HepG2 (cell line): ENCODE measurements around the gene USP14. TPM values are rescaled to one million over a fixed set of nuclear protein-coding genes. Genes with fewer than 3 reads are reported as not detected.
"Not testable (repeated sequence)": the region's sequence is repeated elsewhere in the genome, so short reads cannot be mapped to it uniquely, and the experiment has no call there.

Experiments
- ATM ChIP-seq: fragments of 450-650 bp; IDR thresholded peaks from 2 replicates; pipeline ENCODE4 v1.7.1; 2017; ENCODE audit warnings: mild to moderate bottlenecking, borderline replicate concordance
- BCL6 ChIP-seq: IDR thresholded peaks from 2 replicates; pipeline ENCODE4 v1.6.1; 2016; ENCODE audit warnings: missing genetic modification reagents, missing compliant biosample characterization
- BHLHE40 ChIP-seq: IDR thresholded peaks from 2 replicates; pipeline ENCODE4 v1.6.1; 2011; ENCODE audit warnings: low read length, improper control_type of control experiment
- ETV5 ChIP-seq: IDR thresholded peaks from 2 replicates; pipeline ENCODE4 v1.6.1; 2018; ENCODE audit warnings: missing biosample characterization, missing genetic modification reagents, inconsistent platforms, borderline replicate concordance
- JUN ChIP-seq: sonication (generic); formaldehyde crosslinking; IDR thresholded peaks from 2 replicates; pipeline ENCODE4 v1.4.0; 2020; ENCODE audit warnings: mild to moderate bottlenecking, missing genetic modification reagents
- MEIS2 ChIP-seq: sonication (generic); formaldehyde crosslinking; IDR thresholded peaks from 2 replicates; pipeline ENCODE4 v1.9.0; 2021; ENCODE audit warnings: mild to moderate bottlenecking, missing genetic modification reagents
- NCOA2 ChIP-seq: sonication (generic); formaldehyde crosslinking; IDR thresholded peaks from 2 replicates; pipeline ENCODE4 v1.8.0; 2022; ENCODE audit warnings: inconsistent platforms
- NCOR1 ChIP-seq: fragments of 200-600 bp; sonication (generic); IDR thresholded peaks from 2 replicates; pipeline ENCODE4 v1.7.0; 2017; ENCODE audit warnings: antibody characterized with exemption, low read length, borderline replicate concordance
- NR2F6 ChIP-seq, 2 experiments: IDR thresholded peaks; 2 replicates each; pipeline ENCODE4 v1.6.1; 2016; ENCODE audit warnings: antibody characterized with exemption in 1 of 2, mild to moderate bottlenecking in 1 of 2
- PHF21A ChIP-seq: sonication (generic); formaldehyde crosslinking; IDR thresholded peaks from 2 replicates; pipeline ENCODE4 v1.5.0; 2020; ENCODE audit warnings: mild to moderate bottlenecking, missing genetic modification reagents
- RAD21 ChIP-seq: fragments of 450-650 bp; formaldehyde crosslinking; IDR thresholded peaks from 2 replicates; pipeline ENCODE4 v1.5.0; 2020; ENCODE audit warnings: mild to moderate bottlenecking
- RCOR2 ChIP-seq: IDR thresholded peaks from 2 replicates; pipeline ENCODE4 v1.6.1; 2016; ENCODE audit warnings: missing biosample characterization, missing genetic modification reagents
- SOX5 ChIP-seq: IDR thresholded peaks from 2 replicates; pipeline ENCODE4 v1.6.1; 2016; ENCODE audit warnings: borderline replicate concordance
- SOX6 ChIP-seq, 2 experiments: fragments of 450-650 bp in 1 of 2; sonication (generic) in 1 of 2; formaldehyde crosslinking in 1 of 2; IDR thresholded peaks; 2 replicates each; pipeline versions ENCODE4 v1.4.0 to v1.6.1; 2017 to 2020; ENCODE audit warnings: antibody characterized with exemption in 1 of 2, mild to moderate bottlenecking in 1 of 2, missing genetic modification reagents in 1 of 2
- TRIM24 ChIP-seq: sonication (generic); formaldehyde crosslinking; IDR thresholded peaks from 2 replicates; pipeline ENCODE4 v1.8.0; 2022; ENCODE audit warnings: mild to moderate bottlenecking, missing genetic modification reagents
- ZBTB7A ChIP-seq: sonication (generic); formaldehyde crosslinking; IDR thresholded peaks from 2 replicates; pipeline ENCODE4 v1.8.0; 2022; ENCODE audit warnings: mild to moderate bottlenecking, missing genetic modification reagents
- ZNF124 ChIP-seq: sonication (generic); formaldehyde crosslinking; IDR thresholded peaks from 2 replicates; pipeline ENCODE4 v1.4.0; 2020; ENCODE audit warnings: missing genetic modification reagents
- ZNF205 ChIP-seq: IDR thresholded peaks from 2 replicates; pipeline ENCODE4 v1.6.1; 2018; ENCODE audit warnings: missing biosample characterization, missing genetic modification reagents
- ZNF331 ChIP-seq: sonication (generic); formaldehyde crosslinking; IDR thresholded peaks from 2 replicates; pipeline ENCODE4 v1.4.0; 2020; ENCODE audit warnings: missing genetic modification reagents
- ZNF431 ChIP-seq: sonication (generic); formaldehyde crosslinking; IDR thresholded peaks from 2 replicates; pipeline ENCODE4 v1.9.0; 2022; ENCODE audit warnings: missing genetic modification reagents, low read depth, mild to moderate bottlenecking, borderline replicate concordance
- polyA plus RNA-seq, 8 experiments: library from polyadenylated mRNA; depleted of rRNA in 3 of 8; stranded (reverse) in 7 of 8; unstranded in 1 of 8; fragments of >200 nt; fragmentation: Illumina TruSeq in 4 of 8; extraction: Trizol in 4 of 8; gene quantifications; 2 replicates each; pipeline versions ENCODE4 v1.2.1 to v1.2.3, GENCODE V29; 2011 to 2016; ENCODE audit warnings: low read depth in 4 of 8, missing spikeins in 1 of 8, mixed read lengths in 1 of 8; ENCODE audit not compliant: insufficient read depth in 1 of 8
- total RNA-seq, 5 experiments: library from RNA; depleted of rRNA; stranded (reverse); fragments of >200 nt; fragmentation: Illumina TruSeq; extraction: Trizol; gene quantifications; 2 replicates each; pipeline ENCODE4 v1.2.3, GENCODE V29; 2016; ENCODE audit warnings: low read depth in 1 of 5
- TF ChIP-seq, protein P1 (sequence below): IDR thresholded peaks from 2 replicates; pipeline ENCODE4 v1.6.1; 2018; ENCODE audit warnings: missing genetic modification reagents, mild to moderate bottlenecking, missing compliant biosample characterization
- TF ChIP-seq, protein P2 (sequence below): sonication (generic); formaldehyde crosslinking; IDR thresholded peaks from 2 replicates; pipeline ENCODE4 v1.5.1; 2020; ENCODE audit warnings: mild to moderate bottlenecking, missing genetic modification reagents
- TF ChIP-seq, protein P3 (sequence below): sonication (generic); formaldehyde crosslinking; IDR thresholded peaks from 2 replicates; pipeline ENCODE4 v1.8.0; 2022; ENCODE audit warnings: mild to moderate bottlenecking, missing genetic modification reagents

Gene USP14
- total and polyA plus RNA-seq, 2 of the 13 experiments (the other 11 are each of a cell fraction or from before 2014, with no cell fraction given) = 14.7 to 16.6 TPM

DNA sequence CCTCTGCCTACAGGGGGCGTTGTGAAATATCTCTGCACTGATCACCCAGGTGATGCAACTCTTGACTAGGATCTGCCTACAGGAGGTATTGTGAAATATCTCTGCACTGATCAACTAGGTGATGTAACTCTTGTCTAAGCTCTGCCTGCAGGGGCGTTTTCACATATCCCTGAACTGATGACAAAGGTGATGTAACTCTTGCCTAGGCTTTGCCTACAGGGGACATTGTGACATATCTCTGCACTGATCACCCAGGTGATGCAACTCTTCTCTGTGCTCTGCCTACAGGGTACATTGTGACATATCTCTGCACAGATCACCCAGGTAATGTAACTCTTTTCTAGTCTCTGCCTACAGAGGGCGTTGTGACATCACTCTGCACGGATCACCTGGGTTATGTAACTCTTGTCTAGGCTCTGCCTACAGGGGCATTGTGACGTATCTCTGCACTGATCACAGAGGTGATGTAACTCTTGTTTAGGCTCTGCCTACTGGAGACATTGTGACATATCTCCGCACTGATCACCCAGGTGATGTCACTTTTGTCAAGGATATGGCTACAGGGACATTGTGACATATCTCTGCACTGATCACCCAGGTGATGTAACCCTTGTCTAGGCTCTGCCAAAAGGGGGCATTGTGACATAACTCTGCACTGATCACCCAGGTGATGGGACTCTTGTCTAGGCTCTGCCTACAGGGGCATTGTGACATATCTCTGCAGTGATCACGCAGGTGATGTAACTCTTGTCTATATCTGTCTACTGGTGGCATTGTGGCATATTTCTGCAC, 49.0 kb upstream of the USP14 start (continued):
- TF ChIP-seq NCOR1 (peak; percentile 47; the same call in 1 of the 2 replicates), SOX5 (CRISPR knock-in tag) (peak; percentile 84), RAD21 (CRISPR knock-in tag) (peak; percentile 42), BCL6 (peak; percentile 80), RCOR2 (CRISPR knock-in tag) (peak; percentile 66; the same call in 1 of the 2 replicates), ZNF205 (CRISPR knock-in tag) (peak; percentile 49; the same call in 1 of the 2 replicates), ZNF331 (CRISPR knock-in tag) (peak; percentile 92), TRIM24 (CRISPR knock-in tag) (peak; percentile 83), PHF21A (CRISPR knock-in tag) (peak; percentile 81), SOX6 (CRISPR knock-in tag; IDR thresholded peaks at IDR 0.05) (peak; percentile 83), ZNF431 (CRISPR knock-in tag) (peak; percentile 31; the same call in 1 of the 2 replicates), MEIS2 (peak; percentile 40; the same call in 1 of the 2 replicates), ZBTB7A (peak; percentile 53; the same call in 1 of the 2 replicates), JUN (peak; percentile 75; the same call in 1 of the 2 replicates), ETV5 (peak; percentile 71), BHLHE40 (peak; percentile 26; the same call in 1 of the 2 replicates), ATM (peak; percentile 66; the same call in 1 of the 2 replicates), NR2F6 (IDR thresholded peaks at IDR 0.05) (peak; percentile 35), NR2F6 (CRISPR knock-in tag; IDR thresholded peaks at IDR 0.05) (peak; percentile 73), ZNF124 (0 out of 2 replicates have a peak, but pooled peaks have one; percentile 31), NCOA2 (peak; percentile 74)
- TF ChIP-seq, protein P1, sequence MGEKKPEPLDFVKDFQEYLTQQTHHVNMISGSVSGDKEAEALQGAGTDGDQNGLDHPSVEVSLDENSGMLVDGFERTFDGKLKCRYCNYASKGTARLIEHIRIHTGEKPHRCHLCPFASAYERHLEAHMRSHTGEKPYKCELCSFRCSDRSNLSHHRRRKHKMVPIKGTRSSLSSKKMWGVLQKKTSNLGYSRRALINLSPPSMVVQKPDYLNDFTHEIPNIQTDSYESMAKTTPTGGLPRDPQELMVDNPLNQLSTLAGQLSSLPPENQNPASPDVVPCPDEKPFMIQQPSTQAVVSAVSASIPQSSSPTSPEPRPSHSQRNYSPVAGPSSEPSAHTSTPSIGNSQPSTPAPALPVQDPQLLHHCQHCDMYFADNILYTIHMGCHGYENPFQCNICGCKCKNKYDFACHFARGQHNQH (CRISPR knock-in tag) = peak; percentile 78
- not testable (repeated sequence) for TF ChIP-seq SOX6 (IDR thresholded peaks at IDR 0.05)
- TF ChIP-seq, protein P2, sequence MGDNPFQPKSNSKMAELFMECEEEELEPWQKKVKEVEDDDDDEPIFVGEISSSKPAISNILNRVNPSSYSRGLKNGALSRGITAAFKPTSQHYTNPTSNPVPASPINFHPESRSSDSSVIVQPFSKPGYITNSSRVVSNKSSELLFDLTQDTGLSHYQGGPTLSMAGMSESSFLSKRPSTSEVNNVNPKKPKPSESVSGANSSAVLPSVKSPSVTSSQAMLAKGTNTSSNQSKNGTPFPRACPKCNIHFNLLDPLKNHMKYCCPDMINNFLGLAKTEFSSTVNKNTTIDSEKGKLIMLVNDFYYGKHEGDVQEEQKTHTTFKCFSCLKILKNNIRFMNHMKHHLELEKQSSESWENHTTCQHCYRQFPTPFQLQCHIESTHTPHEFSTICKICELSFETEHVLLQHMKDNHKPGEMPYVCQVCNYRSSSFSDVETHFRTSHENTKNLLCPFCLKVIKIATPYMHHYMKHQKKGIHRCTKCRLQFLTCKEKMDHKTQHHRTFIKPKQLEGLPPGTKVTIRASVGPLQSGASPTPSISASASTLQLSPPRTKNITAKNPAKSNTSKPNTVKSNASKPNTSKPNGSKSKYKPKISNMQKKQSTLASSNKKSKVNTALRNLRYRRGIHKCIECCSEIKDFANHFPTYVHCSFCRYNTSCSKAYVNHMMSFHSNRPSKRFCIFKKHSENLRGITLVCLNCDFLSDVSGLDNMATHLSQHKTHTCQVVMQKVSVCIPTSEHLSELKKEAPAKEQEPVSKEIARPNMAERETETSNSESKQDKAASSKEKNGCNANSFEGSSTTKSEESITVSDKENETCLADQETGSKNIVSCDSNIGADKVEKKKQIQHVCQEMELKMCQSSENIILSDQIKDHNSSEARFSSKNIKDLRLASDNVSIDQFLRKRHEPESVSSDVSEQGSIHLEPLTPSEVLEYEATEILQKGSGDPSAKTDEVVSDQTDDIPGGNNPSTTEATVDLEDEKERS = peak; percentile 86
- TF ChIP-seq, protein P3, sequence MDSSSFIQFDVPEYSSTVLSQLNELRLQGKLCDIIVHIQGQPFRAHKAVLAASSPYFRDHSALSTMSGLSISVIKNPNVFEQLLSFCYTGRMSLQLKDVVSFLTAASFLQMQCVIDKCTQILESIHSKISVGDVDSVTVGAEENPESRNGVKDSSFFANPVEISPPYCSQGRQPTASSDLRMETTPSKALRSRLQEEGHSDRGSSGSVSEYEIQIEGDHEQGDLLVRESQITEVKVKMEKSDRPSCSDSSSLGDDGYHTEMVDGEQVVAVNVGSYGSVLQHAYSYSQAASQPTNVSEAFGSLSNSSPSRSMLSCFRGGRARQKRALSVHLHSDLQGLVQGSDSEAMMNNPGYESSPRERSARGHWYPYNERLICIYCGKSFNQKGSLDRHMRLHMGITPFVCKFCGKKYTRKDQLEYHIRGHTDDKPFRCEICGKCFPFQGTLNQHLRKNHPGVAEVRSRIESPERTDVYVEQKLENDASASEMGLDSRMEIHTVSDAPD (CRISPR knock-in tag) = peak; percentile 44; the same call in 1 of the 2 replicates
